Measurements from ENCODE around the gene CEP120.
"Not testable (repeated sequence)": the region's sequence is repeated elsewhere in the genome, so short reads cannot be mapped to it uniquely, and the experiment has no call there.

The CEP120 gene

DNA sequence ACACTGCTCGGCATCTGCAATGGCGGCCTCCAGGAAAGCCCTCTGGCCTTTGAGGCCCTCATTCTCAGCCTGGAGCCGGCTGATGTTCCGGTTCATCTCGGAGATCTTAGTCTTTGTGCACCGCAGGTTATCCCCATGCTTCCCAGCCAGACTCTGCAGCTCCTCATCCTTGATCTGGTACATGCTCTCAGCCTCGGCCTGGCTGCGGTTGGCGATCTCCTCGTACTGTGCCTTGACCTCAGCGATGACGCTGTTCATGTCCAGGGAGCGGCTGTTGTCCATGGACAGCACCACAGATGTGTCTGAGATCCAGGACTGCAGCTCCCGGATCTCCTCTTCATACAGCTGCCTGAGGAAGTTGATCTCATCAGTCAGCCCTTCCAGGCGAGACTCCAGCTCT, 21.9 kb downstream of the CEP120 start:
- no peak for DNase-seq (ENCODE audit: extremely low read depth, low read depth)
- TF ChIP-seq, protein P1, sequence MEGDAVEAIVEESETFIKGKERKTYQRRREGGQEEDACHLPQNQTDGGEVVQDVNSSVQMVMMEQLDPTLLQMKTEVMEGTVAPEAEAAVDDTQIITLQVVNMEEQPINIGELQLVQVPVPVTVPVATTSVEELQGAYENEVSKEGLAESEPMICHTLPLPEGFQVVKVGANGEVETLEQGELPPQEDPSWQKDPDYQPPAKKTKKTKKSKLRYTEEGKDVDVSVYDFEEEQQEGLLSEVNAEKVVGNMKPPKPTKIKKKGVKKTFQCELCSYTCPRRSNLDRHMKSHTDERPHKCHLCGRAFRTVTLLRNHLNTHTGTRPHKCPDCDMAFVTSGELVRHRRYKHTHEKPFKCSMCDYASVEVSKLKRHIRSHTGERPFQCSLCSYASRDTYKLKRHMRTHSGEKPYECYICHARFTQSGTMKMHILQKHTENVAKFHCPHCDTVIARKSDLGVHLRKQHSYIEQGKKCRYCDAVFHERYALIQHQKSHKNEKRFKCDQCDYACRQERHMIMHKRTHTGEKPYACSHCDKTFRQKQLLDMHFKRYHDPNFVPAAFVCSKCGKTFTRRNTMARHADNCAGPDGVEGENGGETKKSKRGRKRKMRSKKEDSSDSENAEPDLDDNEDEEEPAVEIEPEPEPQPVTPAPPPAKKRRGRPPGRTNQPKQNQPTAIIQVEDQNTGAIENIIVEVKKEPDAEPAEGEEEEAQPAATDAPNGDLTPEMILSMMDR (IDR thresholded peaks at IDR 0.05; ENCODE audit: low read depth, low read length) = no peak

- DNase-seq (ENCODE audit: extremely low read depth, low read depth) = not testable (repeated sequence)
Measured at GRCh38 chr5:123400870-123401291, 22.3 kb downstream of the CEP120 start.

GRCh38 chr5:123398058-123398733, 25.0 kb downstream of the CEP120 start:
- TF ChIP-seq, protein P1 (IDR thresholded peaks at IDR 0.05; ENCODE audit: low read depth, low read length) = no peak
- no peak for DNase-seq (ENCODE audit: extremely low read depth, low read depth)

GRCh38 chr5:123397538-123397937, 25.7 kb downstream of the CEP120 start:
- no peak for DNase-seq (ENCODE audit: extremely low read depth, low read depth)
- TF ChIP-seq, protein P1 (IDR thresholded peaks at IDR 0.05; ENCODE audit: low read depth, low read length) = no peak

- TF ChIP-seq, protein P1 (IDR thresholded peaks at IDR 0.05; ENCODE audit: low read depth, low read length) = no peak
- DNase-seq (ENCODE audit: extremely low read depth, low read depth) = no peak
Measured at GRCh38 chr5:123391009-123391408, 32.2 kb downstream of the CEP120 start.

DNA sequence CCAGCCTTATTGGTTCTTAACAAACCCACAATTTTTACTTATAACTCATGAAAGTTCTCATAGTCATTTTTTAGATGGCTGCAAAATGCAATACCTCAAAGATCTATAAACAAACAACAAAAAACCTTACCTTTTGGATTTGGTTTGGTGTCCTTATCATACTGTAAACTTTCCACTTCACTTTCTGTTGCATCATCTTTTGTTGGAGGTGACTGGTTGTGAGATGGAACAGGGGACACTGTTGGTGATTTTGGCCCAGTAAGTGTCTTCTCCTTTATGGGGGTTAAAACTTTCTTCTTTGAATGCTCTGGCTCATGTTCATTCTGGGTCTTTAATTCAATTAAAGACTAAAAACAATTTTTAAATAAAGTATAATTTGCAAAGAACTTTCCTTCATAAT, 33.4 kb downstream of the CEP120 start:
- no peak for DNase-seq (ENCODE audit: extremely low read depth, low read depth)
- TF ChIP-seq, protein P1 (IDR thresholded peaks at IDR 0.05; ENCODE audit: low read depth, low read length) = no peak

- TF ChIP-seq, protein P1 (IDR thresholded peaks at IDR 0.05; ENCODE audit: low read depth, low read length) = no peak
- no peak for DNase-seq (ENCODE audit: extremely low read depth, low read depth)
Measured at GRCh38 chr5:123387313-123387712, 35.9 kb downstream of the CEP120 start.

GRCh38 chr5:123382252-123382651, 41.0 kb downstream of the CEP120 start:
- no peak for DNase-seq (ENCODE audit: extremely low read depth, low read depth)

More at GRCh38 chr5:123382252-123382651, 41.0 kb downstream of the CEP120 start:
- TF ChIP-seq, protein P1 (IDR thresholded peaks at IDR 0.05; ENCODE audit: low read depth, low read length) = no peak

All from AG09319 (cell line).